ENCODE results near the gene RAB1A.

Gene RAB1A

GRCh38 chr2:65085148-65085547 is 44.8 kb downstream of the RAB1A start:
- DNase-seq: no peak

DNA sequence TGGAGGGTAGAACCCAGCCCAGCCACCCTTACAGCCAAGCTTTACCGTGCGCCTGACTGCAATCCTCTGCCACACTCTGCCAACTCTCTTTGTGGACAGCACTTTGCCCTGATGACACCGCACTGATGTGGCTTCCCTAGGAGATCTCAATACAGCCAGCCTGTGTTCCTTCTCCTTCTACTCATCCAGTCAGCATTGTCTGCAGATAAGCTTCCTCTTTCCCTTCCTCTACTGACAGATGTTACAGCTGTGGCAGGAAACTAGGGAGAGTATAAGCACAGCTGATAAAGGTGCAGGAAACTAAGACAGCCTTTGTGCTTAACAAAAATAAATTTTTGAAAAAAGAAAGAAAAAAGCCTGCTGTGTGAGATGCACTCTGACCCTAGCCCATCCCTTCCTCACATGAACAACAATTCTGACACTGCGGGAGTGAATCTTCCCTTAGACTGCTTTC is 48.6 kb downstream of the RAB1A start:
- no peak for DNase-seq

DNA sequence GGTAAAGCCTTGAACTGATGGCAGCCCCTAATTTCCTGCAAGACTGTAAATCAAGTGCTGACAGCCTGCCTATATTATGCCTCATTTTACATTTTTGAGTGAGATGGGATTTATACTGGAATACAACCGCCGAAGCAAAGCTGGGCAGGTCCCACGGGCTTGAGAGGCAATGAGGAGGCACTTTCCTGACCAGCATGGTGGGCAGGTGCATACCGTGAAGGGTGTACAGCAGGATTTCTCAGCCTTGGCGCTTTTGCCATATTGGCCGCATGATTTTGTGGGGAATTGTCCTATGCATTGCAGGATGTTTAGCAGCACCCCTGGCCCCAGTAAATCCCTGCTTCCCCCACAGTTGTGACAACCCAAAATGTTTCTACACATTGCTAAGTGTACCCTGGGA is 50.9 kb downstream of the RAB1A start:
- no peak for DNase-seq

- no peak for DNase-seq
Measured at GRCh38 chr2:65077898-65078297, 52.0 kb downstream of the RAB1A start.

- no peak for DNase-seq
Measured at GRCh38 chr2:65076345-65076710, 53.6 kb downstream of the RAB1A start.

GRCh38 chr2:65075605-65076344 is 54.1 kb downstream of the RAB1A start:
- no peak for DNase-seq

DNA sequence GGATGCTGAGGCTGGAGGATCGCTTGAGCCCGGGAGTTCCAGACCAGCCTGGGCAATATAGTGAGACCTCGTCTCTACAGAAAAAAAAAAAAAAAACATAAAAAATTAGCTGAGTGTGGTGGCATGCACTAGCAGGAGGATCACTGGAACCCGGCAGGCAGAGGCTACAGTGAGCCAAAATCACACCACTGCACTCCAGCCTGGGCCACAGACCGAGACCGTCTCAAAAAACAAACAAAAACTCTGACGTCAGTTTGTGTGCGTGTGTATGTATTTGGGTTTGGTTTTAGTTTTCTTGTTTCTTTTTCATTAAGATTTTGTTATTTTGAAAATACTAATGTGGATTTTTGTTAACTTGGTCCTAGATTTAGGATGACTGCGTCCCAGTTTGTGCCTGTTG is 54.7 kb downstream of the RAB1A start:
- no peak for DNase-seq

DNA sequence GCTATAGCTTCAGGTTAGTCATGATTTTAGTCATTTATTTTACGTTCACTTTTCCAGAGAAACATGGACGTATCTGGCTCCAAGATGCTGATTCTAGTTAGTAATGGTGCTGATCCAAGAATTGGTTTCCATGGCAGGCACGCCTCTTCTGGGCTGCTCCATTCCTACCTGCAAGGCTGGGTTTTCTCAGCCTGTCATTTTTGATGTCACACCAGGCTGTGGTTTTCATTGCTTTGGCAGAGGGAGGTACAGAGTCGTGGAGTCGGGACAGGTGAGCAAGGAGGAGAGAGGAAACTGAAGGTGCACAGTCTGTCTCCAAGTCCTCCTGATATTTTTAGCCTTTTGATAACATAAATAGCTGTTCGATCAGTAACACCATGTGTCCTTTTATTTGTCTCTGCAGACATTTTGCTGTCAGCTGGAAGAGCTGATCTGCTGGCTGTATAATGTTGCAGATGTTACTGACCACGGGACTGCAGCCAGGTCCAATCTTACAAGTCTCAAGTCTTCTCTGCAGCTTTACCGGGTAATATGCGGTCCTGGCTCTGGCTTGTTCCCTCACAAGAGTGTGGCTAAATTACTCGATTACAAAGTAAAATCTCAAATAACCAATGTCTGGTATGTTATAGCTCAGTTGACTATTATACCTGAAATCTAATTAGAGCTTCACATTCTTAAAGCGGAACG is 55.9 kb downstream of the RAB1A start:
- no peak for DNase-seq

GRCh38 chr2:65072181-65072970 is 57.5 kb downstream of the RAB1A start:
- DNase-seq: no peak

- DNase-seq: no peak
Measured at GRCh38 chr2:65071499-65072180, 58.3 kb downstream of the RAB1A start.

GRCh38 chr2:65070856-65071255 is 59.0 kb downstream of the RAB1A start:
- no peak for DNase-seq

DNA sequence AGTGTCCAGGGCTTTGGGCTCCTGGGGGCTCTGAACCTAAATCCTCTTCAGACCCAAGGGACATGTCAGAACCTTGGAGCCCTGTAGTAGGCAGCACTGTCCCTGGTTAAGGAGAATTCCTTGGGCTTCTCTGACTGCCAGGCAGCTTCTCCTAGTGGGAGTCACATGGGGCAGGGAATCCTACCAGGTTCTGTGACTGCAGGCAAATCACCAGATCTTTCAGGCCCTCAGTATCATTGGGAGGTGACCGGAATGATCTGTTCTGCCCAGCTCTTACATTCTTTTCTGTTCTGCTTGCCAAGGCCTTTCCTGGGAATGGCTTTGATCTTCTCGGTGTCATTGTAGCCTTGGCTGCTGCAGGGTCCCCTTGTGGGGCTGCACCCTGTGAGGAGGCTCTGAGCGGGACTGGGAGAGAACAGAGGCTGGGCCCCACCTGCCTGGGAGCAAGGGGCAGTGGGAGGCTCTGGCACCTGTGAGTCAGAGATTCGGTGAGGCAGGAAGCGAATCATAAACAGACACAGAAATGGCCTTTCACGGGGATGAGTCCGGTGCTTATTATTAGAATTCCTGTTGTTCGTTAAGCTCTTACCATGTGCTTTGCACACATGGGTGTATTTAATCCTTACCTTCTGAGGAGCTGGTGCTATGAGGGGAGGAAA is 59.6 kb downstream of the RAB1A start:
- no peak for DNase-seq

GRCh38 chr2:65069439-65069824 is 60.5 kb downstream of the RAB1A start:
- no peak for DNase-seq

GRCh38 chr2:65067806-65068553 is 61.9 kb downstream of the RAB1A start:
- DNase-seq: no peak

DNA sequence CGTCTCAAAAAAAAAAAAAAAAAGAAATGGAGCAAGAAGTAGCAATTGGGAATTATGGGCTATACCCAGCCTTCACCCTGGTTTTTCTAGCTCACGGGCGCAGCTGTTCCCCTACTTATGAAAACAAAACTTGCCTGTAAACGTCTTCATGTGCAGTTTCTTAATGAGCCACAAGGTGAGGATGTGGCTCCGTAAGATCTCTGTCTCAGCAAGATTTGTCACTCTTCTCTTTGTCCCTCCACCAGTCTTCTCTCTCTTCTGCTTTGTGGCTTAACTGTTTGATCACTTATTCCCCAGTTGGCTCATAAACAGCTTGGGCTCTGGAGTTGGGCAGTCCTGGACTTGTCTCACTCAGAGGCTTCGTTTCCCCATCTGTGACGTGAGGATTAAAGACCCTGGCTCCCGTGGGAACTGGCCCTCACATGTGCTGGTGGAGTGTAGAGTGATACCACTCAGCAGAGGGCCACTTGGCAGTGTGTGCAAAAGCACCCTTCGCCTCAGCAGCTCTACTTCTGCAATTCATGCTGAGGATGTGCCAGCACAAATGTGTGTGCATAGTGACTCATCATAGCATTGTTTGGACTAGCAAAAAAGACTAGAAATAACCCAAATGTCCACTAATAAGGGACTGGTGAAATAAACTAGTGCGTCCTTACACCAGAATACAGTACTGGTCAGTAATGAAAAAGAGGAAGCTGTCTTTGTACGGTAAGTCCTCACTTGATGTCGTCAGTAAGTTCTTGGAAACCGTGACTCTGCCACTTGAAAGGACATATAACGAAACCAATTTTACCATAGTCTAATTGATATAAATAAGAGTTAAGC is 65.0 kb downstream of the RAB1A start:
- no peak for DNase-seq

- no peak for DNase-seq
Measured at GRCh38 chr2:65062843-65063825, 66.8 kb downstream of the RAB1A start.

GRCh38 chr2:65061910-65062339 is 68.0 kb downstream of the RAB1A start:
- DNase-seq: no peak

- DNase-seq: no peak
Measured at GRCh38 chr2:65061146-65061909, 68.6 kb downstream of the RAB1A start.

GRCh38 chr2:65059071-65059470 is 70.8 kb downstream of the RAB1A start:
- DNase-seq: no peak
